Ovary (tissue), 3 donors: ENCODE data around the gene ZSCAN32.

Source experiments
- EP300 ChIP-seq: sonication (generic); formaldehyde crosslinking; IDR thresholded peaks from one replicate; pipeline ENCODE4 v1.6.1; 2017; ENCODE audit warnings: antibody characterized with exemption
- TF ChIP-seq, protein P1 (sequence below), 3 donors: fragments of 450-650 bp in 2 of 3; fragments of 200-600 bp in 1 of 3; IDR thresholded peaks; one replicate each; pipeline versions ENCODE4 v1.5.1 to v1.8.0; 2016 to 2022; ENCODE audit warnings: antibody characterized with exemption in 3 of 3, mild to moderate bottlenecking in 1 of 3
- donor health status: DM: no; HTN: no; CAD: no.

DNA sequence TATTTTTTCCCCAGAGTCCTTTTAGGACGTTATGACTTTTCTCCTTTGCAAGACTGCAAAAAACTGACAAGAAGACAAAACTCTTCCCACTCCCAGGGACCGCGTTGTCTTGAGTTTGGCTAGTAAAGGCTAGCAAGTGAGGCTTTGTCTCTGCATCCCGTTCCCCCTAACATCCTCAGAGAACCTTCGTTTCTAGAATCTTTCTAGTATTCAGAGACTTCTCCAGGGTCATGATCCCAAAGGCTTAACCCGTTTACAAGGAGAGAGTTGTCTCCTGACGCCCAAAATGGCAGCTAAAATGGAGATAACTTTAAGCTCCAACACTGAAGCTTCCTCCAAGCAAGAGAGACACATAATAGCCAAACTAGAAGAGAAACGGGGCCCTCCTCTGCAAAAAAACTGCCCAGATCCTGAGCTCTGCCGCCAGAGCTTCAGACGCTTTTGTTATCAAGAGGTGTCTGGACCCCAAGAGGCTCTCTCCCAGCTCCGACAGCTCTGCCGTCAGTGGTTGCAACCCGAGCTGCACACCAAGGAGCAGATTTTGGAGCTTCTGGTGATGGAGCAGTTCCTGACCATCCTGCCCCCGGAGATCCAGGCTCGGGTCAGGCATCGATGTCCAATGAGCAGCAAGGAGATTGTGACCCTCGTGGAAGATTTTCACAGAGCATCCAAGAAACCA is 1.1 kb upstream of the ZSCAN32 start:
- TF ChIP-seq, protein P1, sequence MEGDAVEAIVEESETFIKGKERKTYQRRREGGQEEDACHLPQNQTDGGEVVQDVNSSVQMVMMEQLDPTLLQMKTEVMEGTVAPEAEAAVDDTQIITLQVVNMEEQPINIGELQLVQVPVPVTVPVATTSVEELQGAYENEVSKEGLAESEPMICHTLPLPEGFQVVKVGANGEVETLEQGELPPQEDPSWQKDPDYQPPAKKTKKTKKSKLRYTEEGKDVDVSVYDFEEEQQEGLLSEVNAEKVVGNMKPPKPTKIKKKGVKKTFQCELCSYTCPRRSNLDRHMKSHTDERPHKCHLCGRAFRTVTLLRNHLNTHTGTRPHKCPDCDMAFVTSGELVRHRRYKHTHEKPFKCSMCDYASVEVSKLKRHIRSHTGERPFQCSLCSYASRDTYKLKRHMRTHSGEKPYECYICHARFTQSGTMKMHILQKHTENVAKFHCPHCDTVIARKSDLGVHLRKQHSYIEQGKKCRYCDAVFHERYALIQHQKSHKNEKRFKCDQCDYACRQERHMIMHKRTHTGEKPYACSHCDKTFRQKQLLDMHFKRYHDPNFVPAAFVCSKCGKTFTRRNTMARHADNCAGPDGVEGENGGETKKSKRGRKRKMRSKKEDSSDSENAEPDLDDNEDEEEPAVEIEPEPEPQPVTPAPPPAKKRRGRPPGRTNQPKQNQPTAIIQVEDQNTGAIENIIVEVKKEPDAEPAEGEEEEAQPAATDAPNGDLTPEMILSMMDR (IDR thresholded peaks at IDR 0.05): no peak
- no peak for TF ChIP-seq EP300
